Islet precursor cell (in vitro differentiated cells): ENCODE results near the gene UCP3.
A peak's percentile ranks its signal among the peaks of the same experiment; 100 is the strongest.
"Not testable (repeated sequence)": the region's sequence is repeated elsewhere in the genome, so short reads cannot be mapped to it uniquely, and the experiment has no call there.

ENCODE experiments used
- DNase-seq: peaks from one replicate; pipeline ENCODE4 v3.0.0-alpha.2; 2018

UCP3 gene

GRCh38 chr11:73999581-74000306, 9.1 kb downstream of the UCP3 start:
- no peak for DNase-seq

- no peak for DNase-seq
These were observed 9.9 kb downstream of the UCP3 start for GRCh38 chr11:73998846-73999575.

- no peak for DNase-seq
These were observed 11.6 kb downstream of the UCP3 start for GRCh38 chr11:73997120-73997770.

- no peak for DNase-seq
These were observed 12.6 kb downstream of the UCP3 start for GRCh38 chr11:73996161-73996747.

- DNase-seq = no peak
These were observed 13.2 kb downstream of the UCP3 start for GRCh38 chr11:73995731-73996130.

GRCh38 chr11:73995247-73995646, 13.6 kb downstream of the UCP3 start:
- no peak for DNase-seq

- DNase-seq = no peak
These were observed 17.3 kb downstream of the UCP3 start for GRCh38 chr11:73991471-73992006.

- no peak for DNase-seq
These were observed 18.2 kb downstream of the UCP3 start for GRCh38 chr11:73990730-73991129.

- no peak for DNase-seq
These were observed 19.7 kb downstream of the UCP3 start for GRCh38 chr11:73989156-73989555.

- DNase-seq = no peak
These were observed 20.7 kb downstream of the UCP3 start for GRCh38 chr11:73988227-73988626.

GRCh38 chr11:73985661-73986060, 23.2 kb downstream of the UCP3 start:
- DNase-seq = not testable (repeated sequence)

GRCh38 chr11:73983741-73984538, 24.9 kb downstream of the UCP3 start:
- peak; percentile 47 for DNase-seq

- peak; percentile 96 for DNase-seq
These were observed 25.7 kb downstream of the UCP3 start for GRCh38 chr11:73982990-73983740.

- peak; percentile 97 for DNase-seq
These were observed 26.3 kb downstream of the UCP3 start, which contains the start of gene UCP2 for GRCh38 chr11:73982595-73982989. Gene UCP2 (minus strand): TSS chr11:73982843. CDS start chr11:73978378, 4,465 bp downstream.

- no peak for DNase-seq
These were observed 27.7 kb downstream of the UCP3 start for GRCh38 chr11:73981051-73981805.

- peak; percentile 53 for DNase-seq
These were observed 28.6 kb downstream of the UCP3 start for GRCh38 chr11:73980001-73980961.

GRCh38 chr11:73978576-73979086, 30.3 kb downstream of the UCP3 start:
- no peak for DNase-seq

- DNase-seq = no peak
These were observed 30.9 kb downstream of the UCP3 start for GRCh38 chr11:73977856-73978519.
